Measurements from ENCODE around the gene EFCAB6.

The EFCAB6 gene

DNA sequence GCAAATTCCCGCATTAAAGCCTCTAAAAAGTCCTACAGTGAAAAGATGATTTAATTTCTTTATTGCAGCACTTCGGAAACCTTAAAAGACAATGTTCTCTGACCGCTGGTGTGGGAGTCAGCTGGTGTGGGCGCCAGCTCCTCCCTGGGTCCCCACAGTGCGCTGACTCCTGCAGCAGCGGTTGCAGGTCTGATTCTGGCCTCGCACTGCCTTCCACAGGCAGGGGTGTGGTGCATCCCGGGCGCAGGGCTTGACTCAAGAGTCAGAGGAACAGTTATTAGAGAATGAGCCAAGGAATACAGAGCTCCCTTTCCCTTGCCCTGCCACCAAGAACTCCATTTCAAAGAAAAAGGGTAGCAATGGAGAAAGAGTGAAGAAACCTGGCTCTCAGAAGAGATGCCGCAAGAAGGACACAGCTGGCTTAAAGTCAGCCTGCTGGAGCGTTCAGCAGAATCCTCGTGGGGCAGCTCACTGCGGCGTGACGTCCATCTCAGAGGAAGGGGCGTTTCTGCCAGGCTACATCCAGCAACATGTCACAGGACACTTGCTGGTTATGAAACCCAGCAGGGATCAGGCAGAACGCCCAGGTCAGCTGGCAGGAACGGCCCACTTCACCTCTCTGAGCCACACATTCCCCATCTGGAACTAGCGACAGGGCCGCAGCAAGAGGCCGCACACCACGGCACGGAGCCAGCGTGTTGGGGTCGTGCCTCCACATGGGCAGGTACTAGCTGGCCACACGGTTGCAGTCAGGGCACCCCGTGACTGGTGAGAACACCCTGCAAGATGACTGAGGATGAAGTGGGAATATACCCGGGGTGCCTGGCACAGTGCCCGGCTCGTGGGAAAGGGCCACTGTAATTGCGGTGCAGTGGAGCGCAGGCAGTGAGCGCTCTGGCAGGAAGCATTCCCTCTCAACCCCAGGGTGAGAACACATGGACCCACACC lies 18.1 kb upstream of the EFCAB6 start:
- no peak for DNase-seq

DNA sequence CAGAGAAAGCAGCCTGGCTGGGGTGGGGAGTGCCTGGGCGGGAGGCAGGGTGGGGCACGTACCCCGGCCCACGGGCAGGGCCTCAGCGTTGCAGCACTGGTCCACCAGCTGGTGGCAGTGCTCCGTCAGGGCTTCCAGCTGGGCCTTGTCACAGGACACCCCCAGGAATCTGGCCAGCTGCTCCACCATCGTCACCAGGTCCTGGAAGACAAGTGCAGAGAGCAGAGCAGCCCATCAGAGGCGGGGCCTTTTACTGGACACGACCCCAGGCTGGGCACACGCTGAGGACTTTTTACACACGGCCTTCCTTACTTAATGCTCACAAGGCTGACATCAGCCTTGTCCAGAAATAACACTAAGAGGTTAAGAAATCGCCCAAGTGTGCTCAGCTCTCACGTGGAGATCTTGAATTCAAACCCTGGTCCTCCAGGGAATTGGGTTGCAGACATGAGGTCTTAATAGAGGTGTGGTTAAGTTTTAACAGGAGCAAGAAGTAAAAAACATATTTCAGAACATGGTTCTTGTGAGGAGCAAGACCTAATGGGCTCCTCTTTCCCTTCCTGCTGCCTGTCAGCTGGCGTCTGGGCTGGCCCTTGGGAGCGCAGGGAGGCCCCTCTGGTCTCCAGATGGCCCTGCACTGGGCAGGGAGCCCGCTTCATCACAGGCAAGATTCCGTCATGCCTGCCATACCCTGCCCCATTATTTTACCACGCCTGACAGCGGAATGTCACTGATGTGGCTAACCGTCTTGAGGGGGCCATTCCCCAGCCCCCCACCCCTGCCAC lies 17.1 kb upstream of the EFCAB6 start:
- no peak for DNase-seq

DNA sequence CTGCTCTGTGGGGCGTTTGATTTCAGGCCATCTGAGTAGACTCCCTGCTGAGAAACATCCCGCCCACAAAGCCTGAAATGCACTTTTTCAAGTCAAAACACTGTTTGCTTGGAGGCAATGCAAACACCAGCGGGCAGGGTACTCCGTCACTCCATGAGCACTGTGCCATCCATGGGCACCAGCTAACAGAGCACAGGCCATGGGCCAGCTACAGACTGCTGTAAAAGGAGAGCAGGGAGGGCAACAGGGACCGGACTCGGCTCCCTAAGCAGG lies 16.6 kb upstream of the EFCAB6 start:
- no peak for DNase-seq

DNA sequence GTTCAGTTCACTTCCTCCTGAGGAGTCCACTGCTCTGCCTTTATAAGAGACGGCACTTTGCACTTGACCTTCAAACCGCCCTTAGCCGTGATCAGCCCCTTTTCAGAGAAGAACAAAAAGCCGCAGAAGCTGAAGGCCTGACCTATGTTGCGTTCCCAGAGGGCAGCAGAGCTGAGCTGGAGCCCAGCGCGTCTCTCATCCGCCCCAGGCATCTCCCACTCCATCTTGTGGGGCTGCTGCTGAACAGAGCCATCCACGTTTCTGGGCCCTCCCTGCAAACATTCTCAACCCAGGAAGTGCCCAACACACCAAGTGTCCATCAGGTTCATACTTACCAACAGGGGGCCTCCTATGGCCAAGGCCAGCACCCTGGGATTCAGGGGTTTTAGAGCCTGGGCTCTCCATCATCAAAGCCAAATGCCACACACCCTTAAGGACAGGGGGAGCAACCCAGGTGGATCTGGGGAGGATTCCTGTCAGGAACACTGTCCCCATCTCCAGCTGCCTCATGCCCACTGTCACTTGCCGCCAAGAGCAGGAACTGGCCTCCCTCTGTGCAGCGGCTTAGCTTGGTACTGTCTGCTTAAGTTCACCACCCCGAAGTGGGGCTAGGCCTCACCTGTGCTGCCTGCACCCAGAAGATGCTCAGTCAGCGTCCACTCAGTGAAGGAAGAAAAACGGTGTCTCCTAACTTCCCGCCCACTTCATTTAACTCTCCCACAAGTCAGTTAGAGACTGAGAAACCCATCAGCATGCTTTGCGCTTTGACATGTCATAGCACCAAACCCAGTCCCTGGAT lies 16.0 kb upstream of the EFCAB6 start:
- DNase-seq: no peak

DNA sequence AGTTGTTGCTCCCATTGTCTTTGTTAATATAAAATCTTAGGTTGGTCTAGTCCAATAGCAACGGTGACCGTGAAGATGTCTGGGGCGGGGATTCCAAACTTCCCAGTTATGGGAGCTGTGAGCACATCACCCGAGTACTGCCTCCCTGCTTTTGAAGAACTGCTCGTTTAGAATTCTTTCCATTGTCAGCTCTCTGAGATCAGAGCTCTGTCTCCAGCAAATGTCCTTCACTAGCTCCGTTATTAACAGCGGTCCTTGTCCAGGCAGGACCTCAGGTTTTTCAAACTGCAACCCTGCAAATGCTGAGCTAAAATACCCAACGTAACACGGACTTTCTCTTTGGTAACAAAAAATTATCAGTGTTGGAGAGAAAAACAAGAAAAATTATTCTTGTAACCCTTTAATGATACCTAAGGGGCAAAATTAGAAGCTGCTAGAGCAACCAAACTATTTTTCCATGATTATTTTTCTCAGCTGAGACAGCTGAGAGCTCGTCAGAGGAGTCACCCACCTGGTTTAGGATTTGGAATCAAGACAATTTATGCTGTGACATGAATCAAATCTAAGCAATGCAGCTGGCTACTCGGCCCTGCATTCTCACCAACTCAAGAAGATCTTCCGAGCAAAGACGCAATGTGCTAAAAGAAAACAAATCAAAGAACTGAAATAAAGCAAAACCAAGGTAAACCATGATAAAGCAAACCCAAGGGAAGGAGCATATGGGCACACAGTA lies 15.1 kb upstream of the EFCAB6 start:
- no peak for DNase-seq

DNA sequence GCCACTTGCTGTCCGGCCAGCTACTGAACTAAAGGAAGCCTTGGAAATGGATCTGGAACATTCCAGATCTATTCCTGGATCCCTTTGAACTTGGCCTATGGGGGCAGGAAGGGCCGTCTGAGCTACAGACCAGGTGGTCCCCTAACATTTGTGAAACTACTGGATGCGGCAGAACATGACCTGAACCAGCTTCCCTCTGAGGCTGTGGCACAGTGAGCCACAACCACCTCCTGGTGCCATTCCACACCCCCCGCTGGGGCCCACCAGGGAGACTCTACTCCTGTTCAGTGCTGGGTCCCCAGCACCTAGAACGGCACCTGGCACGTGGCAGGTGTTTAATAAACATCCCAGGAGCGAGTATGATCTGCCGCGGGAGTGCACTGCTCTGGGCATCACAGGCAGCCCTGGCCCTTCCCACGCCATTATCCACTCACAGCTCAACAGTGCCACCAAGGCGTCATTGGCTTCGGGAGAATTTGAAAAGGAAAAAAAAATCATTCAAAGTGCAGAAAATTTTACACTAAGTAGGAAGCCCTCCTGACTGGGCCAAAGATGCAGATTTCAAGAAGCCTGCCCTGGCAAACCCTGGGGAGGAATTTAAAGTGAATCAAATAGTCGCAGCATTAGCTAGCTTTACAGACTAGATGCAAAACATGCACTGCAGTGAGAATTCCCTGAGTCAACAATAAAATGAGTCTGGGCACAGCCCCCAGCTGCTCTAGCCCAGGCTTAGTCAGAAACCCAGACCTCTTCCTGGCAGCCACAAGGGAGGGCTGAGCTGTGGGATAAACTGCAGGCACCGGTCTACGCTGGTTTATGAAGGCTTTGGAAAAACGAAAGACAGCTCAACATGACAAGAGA lies 14.3 kb upstream of the EFCAB6 start:
- no peak for DNase-seq

DNA sequence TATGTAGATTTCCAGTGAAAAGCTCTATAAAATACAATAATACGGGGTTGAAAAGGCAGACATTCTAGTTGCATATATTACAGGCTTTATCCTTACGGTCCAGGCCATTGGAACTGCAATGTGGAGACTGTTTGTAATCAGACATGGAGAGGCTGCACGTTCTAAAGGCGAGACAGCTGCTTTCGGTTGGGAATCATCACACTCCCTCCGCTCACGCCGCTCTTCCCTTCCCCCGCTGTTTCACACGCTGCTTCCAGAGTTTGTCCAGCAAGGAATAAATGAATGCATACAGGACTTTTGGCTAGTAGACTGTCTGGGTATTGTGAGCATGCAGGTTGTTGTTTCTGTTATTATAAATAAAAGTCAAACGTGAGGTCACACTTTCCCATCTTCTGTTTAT lies 13.5 kb upstream of the EFCAB6 start:
- DNase-seq: no peak

DNA sequence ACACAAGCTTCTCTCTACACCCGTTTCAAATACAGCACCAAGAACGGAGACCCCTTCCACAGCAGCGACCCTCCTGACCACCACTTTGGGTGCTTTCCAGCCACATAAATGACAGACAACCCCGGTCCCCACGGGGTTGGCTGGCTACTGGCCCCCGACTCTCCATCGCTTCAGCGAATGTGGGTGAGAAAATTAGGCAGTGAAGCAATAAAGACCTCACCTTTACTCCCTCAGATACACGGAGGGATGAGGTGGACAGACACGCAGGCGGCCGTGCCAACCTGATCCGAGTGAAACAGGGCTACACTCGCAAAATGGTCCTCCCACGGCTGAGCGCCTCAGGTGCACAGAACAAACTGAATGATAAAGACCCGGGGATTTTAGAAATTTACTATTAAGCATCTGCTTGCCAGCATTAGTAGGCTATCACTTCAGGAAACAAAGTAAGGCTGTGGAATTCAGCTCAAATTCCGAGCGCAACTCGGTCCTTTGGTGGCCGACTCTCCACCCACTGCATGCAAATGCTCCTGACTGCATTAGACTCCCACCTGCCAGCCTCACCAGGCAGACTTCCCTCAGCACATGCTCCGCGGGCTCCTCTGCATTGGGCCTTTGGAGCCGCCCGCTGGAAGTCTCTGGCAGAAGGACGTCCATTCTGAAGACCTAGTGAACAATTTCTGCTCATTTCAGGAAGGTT lies 12.8 kb upstream of the EFCAB6 start:
- DNase-seq: no peak

DNA sequence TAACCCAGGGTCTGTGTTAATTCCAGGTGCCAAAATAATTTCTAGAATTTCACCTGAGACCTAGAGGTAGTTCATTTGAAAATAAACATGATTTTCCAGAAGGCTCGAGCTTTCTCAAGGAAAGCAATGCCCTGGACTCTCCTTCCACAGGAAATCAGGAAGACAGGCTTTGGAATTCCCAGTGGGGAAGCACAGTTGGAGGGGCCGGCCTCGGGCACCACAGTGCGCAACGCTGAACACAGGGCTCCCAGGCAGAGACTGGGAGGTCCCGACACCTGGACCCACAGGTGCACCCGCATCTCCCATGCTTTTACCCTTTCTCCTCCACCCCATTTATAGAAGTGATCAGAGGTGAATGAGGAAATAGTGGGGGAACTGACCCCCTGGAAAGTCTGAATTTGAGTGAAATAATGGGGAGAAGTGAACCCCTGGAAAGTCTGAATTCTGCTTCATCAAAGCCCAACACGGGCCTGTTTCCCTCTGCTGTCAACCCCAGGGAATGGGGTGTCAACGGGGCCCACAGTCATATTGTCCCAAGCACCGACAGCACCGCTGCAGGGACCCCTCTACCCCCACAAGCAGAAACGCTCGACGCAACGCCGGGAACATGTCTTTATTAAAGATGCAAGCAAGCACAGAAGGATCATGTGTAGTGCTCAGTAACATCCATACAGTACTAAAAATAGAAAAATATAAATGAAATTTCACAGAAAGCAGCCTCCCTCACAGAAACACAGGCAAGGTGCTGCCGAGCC lies 12.0 kb upstream of the EFCAB6 start:
- no peak for DNase-seq

GRCh38 chr22:43823353-43823908 lies 11.3 kb upstream of the EFCAB6 start:
- DNase-seq: no peak

DNA sequence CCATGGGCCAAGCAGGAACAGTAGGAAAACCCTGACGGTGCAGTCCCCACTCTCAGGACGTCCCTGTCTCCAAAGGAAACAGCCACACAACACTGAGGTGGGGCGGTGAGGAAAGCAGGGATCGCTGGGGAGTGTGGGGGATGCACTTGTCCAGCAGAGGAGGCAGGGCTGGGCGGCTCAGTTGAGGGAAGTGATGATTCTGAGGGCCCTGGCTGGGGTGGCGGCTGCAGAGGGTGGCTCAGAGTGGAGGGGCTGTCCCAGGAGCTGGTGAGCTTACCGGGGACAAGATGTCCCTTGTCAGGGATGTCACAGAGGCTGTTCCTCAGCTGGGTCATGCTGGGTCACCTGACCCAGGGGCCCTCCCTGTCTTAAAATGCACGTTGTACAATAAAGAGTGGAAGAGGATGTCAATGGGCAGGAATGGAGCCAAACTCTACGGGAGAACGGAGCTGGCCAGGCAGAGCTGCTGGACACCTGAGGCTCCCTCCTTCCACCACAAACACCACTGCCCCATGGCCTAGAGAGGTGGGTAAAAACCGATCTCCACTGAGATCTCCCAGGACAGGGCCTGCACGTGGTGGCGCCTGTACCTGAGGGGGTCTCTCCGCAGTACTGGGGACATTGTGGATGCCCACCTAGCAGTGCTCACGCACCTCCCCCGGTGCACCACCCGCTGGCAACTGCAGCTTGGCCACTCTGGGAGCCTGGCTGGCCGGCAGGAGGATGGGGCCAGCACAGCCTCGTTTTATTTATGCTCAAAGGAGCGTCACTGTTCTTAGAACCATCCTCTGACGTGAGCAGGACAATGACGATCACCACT lies 9.7 kb upstream of the EFCAB6 start:
- DNase-seq: no peak

GRCh38 chr22:43820651-43821305 lies 8.7 kb upstream of the EFCAB6 start:
- DNase-seq: no peak

DNA sequence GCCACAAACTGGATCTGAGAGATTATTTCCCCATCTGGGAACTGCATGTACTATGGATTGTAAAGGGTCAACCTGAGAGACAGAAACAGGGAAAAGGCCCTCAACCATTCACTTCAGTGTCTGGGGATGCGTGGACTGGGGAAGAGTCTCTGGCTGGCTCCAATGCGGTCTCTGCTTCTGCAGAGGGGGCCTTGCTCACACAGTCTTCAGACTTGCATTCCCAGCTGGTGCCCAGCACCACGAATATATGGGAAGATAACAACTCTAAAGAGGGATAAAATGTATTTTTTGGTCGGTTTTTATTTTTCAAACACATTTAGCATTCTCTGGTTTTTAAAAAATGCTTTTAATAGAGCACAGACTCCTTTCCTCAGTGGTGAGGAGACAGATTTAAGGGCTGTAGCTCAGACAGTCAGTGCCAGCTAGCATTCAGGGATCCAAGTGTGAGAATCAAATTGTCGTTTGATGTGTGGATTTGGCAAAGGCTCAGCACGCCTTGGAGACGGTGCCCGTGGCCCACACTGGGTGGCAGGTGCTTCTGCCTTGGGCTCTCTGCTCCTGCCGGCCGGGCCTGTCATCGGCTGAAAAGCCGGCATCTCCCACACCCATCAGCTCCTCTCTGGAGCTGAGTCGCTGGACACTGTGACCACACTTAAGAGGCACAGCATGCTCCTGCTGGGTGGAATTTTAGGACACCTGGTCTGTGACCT lies 8.0 kb upstream of the EFCAB6 start:
- DNase-seq: no peak

- DNase-seq: no peak
These were observed 7.4 kb upstream of the EFCAB6 start for GRCh38 chr22:43819421-43819921.

- no peak for DNase-seq
These were observed 6.9 kb upstream of the EFCAB6 start for GRCh38 chr22:43818981-43819380.

- DNase-seq: no peak
These were observed 5.3 kb upstream of the EFCAB6 start for GRCh38 chr22:43817402-43817801.

- no peak for DNase-seq
These were observed 2.2 kb upstream of the EFCAB6 start for GRCh38 chr22:43814264-43814663.

GRCh38 chr22:43812890-43813289 lies 785 bp upstream of the EFCAB6 start:
- no peak for DNase-seq
